HG02759 (cell line): ENCODE measurements around the gene TCF7L2.
A peak's percentile ranks its signal among the peaks of the same experiment; 100 is the strongest.
"Not testable (repeated sequence)": the region's sequence is repeated elsewhere in the genome, so short reads cannot be mapped to it uniquely, and the experiment has no call there.

Source experiments
- ATAC-seq: cut with Tn5 transposase; IDR thresholded peaks from one replicate; pipeline ENCODE4 v1.9.1; 2021; ENCODE audit warnings: mild to moderate bottlenecking, moderate library complexity; ENCODE audit not compliant: unreplicated experiment

Gene TCF7L2

DNA sequence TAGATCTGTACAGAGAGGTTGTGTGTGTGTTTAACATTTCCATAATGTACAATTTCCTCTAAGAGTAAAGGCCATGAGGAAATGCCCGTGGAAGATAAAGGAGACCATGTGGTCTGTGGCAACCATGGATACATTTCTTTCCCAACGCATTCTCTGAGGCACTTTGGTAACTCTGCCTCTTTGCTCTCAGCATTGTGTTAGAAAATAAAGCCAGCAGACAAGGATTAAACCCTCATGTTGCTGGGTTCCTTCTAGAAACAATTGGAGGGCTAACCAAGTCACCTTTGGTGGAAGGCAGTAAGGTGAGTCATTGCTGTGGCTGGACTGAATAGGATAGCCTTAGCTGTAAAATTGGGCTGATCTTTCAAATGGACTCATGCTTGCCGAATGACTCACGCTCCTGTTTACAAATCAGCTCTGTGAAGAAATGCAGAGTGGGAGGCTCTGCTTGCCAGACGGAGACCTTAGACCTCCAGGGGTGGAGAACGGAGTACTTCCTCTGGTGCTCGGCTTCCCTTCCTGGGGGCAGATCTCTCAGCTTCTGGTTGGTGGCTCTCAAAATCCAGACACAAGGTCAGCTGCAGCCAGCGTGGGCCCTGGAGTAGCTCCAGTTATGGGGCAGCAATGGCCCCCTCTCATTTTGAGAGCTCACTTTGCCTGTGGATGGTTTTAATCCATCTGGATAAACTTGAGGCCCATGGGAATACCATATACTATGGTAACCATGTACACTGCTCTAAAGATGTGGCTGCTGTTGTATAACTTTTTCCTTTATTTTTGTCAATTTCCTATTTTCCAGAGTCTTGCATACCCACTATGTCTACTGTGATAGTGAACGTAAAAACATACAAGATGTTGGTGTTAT is 137.3 kb downstream of the TCF7L2 start:
- ATAC-seq = no peak

DNA sequence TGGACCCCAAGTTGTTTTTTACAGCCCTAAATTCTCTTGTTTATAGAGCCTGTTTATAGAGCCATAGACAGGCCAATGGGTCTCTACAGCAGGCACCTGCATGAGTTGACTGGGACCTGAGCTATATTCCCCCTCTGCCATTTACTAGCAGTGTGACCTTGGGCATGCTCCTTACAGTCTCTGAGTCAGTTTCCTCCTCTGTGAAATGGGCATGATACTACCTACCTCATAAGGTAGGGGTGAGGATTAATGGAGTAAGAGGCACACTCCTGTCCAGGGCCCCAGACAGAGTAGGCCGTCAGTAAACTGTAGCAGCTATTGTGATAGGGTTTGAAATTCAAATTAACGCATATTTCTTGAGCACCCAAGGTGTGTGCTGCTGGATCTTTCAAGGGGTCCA is 138.1 kb downstream of the TCF7L2 start:
- no peak for ATAC-seq

DNA sequence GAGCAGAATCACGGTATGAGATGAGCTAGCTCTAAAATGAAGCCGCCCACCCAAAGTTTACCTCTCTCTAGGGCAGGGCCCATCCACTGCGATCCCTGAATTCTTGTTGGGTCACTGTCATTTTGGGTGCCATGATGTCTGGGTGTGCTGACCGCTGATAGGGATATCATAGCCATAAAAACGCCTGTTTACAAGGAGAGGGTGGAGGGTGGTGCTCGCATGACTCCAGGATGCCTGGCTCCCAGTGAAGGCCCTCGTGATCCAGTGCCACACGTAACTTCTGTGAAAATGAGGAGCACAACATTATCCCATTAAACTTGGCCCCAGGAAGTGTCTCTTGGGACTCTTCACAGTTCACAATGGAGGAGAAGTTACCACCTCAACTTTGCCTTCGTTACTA is 139.5 kb downstream of the TCF7L2 start:
- no peak for ATAC-seq

DNA sequence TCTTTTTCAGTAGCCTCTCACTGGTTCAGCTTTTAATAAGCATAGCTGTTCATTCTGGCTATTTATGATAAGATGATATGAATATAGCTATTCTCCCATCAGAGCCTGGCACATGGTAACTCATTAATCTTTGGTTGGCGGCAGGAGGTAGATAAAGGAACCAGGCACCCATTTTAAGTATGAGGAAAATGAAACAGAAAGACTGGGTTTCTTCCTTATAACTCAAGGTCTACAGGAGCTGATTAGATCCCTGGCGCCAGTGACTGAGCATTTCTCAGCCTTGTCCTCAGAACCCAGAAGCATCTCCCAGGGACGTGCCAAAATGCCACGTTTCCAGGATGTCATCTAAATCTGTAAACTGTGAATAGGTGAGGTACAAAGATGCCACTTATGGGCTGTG is 141.9 kb downstream of the TCF7L2 start:
- no peak for ATAC-seq

DNA sequence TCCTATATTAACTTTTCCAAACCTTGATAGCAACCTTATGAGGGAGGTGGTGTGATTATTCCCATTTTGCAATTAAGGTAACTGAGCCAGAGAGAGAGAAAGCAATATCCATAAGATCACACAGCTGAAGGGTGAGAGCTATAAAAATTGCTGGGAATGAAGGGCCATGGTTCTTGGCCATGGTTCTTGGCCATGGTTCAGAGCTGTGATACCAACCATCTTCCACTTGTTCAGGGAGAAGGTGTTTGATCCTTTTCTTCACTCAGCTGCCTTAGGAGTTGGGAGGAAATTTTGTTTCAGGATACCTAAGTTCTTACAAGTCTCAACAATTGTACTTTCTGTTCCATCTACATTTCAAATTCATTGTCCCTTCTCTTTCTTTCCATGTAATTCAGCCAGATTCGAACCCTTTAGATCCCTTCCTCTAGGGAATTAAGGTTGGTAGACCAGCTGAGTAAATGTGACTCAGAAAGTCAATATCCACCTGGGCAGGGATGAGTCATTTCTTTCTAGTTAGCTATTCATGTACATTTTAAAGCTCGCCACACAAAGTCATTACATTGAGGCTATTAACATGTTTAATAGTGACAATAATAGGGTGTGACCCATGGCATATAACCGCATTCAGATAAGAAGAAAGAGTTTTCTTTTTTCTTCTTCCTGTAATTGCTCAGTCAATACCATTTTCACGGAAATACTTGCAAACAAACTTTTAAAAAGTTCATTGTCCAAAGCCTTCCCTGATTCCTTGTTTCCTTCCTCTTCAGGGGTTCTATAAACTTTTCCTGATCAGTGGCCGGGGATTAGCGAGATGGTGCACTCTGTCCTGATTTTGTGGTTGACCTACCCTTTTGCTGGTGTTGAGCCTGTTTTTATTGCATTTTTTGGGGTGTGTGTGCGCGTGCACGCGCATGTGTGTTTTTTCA is 143.4 kb downstream of the TCF7L2 start:
- ATAC-seq = peak; percentile 76

DNA sequence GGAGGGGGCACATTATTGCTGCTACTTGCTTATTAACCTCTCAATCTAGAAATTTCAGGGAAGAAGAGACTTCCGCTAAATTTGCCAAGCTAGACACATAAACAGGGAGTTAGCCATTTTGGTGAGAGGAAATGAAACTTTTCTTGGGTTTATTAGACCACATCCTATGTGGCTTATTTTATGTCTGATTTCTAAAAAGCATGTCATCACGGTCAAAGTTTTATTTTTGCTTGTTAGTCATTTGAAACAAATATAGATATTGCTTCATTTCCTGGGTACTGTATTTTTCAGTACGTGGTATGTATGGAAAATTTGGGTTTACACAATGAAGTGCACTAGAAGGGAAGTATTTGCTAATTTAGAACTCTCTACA is 144.1 kb downstream of the TCF7L2 start:
- ATAC-seq = peak; percentile 73

DNA sequence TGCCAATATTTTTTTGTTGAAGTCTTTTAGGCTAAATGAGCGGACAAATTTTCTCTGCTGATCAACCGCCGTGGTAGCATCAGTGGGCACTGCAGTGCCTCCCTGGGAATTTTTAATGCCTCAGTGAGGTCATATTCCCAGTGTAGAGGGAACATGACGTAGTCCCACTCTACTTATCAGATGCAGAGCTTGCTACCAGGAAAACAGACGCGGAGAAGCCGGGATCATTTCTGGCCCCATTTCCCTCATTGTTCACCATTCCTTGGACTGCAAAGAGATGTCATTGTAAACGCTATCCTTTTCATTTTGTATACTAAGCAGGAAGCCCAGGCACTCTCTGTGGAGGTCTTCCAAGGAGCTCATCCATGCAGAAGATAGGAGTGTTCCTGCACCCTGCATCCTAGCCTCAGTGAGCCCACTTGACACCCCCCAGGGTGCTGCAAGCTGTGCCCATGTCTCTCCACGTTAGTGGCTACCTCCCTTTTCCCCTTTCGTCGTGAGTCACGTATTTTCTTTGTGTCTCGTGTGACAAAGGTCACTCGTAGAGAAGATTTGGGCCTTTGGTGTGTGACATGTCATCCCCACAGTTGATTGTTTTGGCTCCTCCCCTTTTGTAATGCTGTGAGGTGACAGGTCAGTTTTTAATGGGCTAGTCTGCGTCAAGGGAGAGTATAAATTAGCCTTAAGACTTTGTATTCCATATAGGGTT is 145.5 kb downstream of the TCF7L2 start:
- no peak for ATAC-seq

DNA sequence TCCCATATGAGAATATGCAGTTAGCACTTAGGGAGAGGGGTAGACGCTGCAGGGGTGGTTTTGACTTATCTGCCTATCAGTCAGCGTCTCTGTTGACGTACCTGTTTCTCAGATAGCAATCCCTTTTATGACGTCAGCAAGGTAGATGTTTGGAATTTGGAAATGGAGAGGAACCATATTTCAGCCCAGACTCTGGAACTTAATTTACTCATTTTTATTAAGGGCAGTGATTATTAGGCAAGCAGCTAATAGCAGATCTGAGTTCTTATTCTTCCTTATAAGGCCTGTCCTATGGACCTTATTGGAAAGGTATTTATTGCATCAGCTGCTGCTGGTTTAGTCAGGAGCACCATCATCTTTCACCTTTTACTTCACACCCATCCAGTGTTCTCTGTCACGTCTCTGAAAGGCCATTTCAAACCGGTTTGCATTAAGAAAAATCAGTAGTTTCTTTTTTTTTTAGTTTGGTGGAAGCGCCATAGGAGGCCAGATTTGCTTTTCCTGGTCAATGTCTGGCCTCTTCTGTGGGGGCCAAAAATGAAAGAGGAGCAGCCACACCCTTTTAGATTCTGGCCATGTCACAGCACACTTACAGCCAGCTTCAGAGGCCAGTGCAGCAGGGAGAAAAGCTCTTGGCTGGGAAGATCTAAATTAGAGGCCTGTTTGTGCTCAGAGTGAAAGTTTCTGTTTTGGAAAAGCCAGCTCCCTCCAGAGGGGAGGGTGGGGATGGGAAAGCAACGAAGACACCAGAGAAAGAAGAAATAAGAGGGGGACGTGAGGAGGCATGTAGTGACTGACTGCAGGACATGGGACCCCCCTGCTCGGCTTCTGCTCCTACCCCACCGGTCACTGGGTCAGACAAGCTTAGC is 146.3 kb downstream of the TCF7L2 start:
- no peak for ATAC-seq

DNA sequence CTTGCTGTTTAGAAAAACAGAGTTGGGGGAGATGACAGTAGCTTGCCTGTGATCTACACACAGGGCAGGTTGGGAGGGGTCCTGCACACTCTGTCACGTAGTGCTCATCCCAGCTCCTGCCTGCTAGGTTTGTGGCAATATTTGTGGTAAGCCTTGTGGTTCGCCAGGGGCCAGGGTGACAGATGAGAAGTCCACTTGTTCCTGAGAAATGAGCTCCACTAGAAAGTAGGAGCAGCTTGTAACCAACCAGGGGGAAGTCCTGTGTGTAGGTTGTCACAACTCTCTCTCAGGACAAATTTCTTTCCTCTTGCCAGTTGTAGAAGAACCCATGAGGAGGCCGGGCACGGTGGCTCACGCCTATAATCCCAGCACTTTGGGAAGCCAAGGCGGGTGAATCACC is 147.0 kb downstream of the TCF7L2 start:
- no peak for ATAC-seq

DNA sequence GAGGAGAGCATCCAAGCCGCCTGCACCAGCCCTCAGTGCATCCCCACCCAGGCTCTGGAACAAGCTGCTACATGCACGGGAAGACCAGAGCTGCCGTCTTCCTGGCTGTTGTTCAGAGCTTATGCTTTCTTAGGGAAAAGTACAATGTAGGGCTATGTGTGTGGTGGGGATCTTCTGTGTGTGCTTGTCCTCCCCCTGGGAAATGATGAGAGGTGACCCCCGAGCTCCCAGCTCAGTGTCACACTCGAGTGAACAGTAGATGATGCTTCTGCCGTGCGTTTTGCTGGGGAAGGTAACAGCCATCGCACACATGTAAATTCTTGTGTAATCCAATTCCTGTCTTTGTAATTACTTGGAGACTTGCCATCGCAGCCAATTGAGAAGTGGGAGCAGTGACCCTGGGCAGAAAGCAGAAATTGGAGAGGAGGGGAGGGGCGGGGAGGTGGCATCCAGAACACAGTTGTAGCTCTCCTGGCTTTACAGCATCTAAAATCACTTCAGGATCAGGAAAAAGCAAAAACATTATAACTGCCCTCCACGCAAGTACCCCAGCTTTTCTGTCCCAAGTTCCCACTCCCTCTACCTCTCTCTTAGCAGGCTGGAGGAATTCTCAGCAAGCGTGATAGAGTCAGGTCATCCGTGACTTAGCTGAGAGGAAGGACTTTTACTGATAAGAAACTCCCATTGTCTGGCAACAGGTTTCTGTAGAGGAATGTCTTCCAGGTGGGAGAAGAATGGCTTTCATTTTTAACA is 149.6 kb downstream of the TCF7L2 start:
- no peak for ATAC-seq

DNA sequence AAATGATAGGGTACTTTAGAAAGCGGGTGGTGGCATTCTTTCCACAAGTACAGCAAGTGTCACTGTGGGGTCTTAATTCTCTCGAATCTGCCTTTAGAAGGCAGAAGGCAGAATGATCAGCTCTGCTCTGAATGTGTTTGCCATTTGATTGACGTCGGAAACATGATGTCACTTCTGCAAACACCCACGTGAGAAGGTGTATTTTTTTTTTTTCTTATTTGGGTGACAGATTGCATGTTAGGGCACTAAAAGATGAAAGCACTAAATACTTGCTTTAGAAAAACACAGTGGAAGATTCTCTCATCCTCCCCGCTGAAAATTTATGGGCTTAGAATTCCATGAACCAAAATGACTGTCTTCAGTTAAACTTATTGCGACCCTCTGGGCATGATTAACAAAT is 150.2 kb downstream of the TCF7L2 start:
- no peak for ATAC-seq

DNA sequence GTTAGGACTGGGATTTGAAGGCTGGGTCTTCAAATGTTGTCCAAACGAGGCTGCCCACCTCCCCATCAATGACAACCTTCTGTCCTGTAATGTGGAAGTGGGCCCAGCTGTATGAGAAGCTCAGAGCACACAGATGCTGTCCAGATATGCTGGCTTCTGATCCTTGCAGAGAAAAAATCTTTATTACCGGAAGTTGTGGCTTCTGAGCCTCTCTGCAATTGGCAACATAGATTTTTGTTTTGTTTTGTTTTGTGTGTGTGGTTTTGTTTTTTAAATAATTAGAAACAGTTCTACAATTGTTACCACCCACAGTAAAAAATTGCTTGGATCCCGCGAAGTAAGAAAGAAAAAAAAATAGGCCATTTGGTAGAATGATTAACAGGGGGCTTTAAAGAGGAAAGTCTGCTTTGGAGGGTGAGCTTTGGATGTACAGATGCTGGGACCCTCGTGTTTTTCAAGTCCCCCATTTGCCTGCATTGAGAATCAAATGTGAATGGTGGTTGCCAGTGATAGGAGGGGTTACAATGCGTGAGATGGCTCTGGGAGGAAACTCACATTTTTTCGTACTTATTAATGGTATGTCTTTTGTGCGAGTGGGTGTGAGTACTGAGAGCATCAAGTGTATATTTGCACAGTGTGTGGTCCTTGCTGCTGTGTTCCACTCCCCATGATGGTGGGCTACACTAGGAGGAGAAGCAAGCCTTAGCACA is 153.2 kb downstream of the TCF7L2 start:
- no peak for ATAC-seq

DNA sequence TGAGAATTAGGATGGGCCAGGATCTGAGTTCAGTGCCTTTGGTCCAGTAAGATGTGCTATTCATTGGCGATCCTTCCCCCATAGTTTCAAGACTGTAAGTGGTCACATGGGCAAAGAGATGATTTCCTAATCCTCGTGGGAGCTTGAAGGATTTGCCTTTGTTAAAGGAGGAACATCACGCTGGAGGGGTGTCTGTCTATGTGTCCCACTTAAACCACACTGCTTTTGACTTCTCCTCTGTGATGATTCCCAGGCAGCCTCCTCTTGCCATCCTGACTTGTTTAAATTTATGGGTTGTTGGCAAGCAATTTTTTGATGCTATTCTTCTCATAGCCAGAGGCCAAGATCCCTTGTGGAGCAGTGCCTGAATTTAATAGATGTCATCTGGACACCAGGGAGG is 154.0 kb downstream of the TCF7L2 start:
- no peak for ATAC-seq

DNA sequence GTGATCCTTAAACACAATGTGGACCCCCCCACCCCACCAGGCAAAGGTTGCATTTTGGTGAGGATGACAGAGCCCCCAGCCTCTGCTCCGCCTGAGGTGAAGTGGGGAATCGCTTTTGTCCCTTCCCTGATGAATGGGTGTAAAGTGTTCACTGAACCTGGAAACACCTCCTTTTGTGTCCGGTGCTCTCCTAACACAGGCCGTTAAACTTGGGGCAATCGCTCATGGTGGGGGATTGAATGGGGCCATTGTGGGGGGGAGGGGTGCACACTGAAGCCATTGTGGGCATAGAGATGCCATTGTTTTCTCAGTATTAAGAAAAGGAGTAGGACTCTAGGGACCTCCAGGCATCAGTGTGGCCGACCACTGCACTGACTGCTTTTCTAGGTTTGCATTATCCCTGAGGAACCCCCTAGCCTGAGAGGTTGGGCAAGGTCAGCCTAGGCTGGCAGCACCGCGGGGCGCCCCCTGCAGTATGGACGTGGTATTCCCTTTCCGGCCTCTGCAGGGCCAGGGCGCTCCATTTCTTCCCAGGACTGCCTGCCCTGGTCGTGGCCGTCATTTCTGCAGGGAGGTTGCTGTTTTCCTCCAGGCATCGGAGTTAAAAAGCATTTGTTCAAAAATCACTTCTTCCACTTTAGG is 158.3 kb downstream of the TCF7L2 start:
- ATAC-seq = no peak

DNA sequence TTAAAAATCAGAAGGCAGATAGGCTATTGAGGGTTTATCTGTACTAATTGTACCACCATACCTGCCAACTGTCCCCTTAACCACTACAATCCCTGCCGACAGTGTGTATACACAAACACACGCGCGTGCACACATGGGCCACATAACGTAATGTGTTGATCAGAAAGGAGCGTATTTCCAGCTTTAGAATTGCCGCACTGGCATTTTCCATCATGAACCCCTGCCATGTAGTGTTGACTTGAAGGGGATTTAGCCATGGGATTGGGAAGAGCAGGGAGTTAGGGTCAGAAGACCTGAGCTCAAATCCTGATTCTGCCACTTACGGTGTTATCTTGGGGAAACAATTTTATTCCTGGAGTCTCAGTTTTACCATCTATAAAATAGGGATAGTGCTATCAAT is 158.9 kb downstream of the TCF7L2 start:
- no peak for ATAC-seq

DNA sequence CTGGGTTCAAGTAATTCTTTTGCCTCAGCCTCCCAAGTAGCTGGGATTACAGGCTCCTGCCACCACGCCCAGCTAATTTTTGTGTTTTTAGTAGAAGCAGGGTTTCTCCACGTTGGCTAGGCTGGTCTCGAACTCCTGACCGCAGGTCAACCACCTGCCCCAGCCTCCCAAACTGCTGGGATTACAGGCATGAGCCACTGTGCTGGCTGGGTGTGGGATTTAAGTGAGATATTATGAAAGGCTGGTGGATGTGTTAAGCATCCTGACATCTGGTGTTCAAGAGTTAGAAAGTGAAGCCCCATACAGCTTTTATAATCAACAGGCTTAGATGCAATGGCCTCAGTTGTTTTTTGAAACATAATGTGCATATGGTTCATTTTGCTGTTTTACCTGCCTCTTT is 159.4 kb downstream of the TCF7L2 start:
- not testable (repeated sequence) for ATAC-seq

DNA sequence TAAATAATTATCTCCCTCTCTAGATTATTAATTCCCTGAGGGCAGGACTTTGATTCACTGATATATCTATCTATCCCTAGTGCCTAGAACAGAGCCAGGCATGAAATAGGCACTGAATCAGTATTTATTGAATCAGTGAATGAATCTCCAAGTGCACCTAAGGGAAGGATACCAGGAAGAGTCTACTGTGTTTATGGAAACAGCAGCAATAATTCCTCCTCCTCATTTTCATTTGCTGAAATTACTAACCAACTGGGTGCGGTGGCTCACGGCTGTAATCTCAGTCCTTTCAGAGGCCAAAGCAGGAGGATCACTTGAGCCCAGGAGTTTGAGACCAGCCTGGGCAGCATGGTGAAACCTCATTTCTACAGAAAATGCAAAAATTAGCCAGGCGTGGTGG is 161.2 kb downstream of the TCF7L2 start:
- no peak for ATAC-seq
